DND-41 (cell line): ENCODE results near the gene ANKRD12.
"Not testable (repeated sequence)": the region's sequence is repeated elsewhere in the genome, so short reads cannot be mapped to it uniquely, and the experiment has no call there.

ENCODE experiments used
- CTCF ChIP-seq: IDR thresholded peaks from 2 replicates; pipeline ENCODE4 v1.5.1; 2012; ENCODE audit warnings: borderline replicate concordance, low read length, moderate library complexity, mild to moderate bottlenecking; ENCODE audit not compliant: poor library complexity, severe bottlenecking; ENCODE audit errors: extremely low read depth
- EZH2 ChIP-seq: IDR thresholded peaks from 3 replicates; pipeline ENCODE4 v1.6.1; 2012; ENCODE audit warnings: borderline replicate concordance, low read depth, mild to moderate bottlenecking, moderate library complexity, low read length, inconsistent platforms; ENCODE audit not compliant: severe bottlenecking

DNA sequence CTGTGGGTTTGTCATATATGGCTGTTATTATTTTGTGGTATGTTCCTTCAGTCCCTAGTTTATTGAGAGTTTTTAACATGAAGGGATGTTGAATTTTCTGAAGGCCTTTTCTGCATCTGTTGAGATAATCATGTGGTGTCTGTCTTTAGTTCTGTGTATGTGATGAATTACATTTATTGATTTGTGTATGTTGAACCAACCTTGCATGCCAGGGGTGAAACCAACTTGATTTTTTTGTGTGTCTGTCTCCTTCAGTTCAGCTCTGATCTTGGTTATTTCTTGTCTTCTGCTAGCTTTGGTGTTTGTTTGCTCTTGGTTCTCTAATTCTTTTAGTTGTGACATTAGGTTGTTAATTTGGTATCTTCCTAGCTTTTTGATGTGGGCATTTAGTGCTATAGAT, 27.6 kb downstream of the ANKRD12 start:
- TF ChIP-seq CTCF, EZH2: not testable (repeated sequence)
